ENCODE data around the gene ZNF382.

DNA sequence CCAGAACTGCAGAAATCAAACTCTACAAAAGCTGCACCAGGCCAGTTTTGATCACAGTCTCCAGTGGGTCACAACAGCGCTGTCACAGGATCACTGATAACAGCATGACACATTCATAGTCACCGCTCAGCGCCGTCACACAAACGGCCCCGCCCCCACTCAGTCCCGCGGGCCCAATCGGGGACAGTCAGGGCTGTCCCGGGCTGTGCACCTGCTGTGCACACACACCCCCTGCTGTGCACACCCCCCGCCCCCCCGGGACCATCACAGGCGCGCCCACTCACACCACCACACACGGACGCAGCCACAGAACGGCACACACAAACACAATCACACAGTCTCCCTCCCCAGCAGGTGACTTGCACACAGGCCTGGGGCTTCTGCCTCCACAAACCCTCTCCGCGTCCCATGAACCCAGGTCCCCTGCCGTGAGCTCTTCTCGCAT, 435 bp upstream of the ZNF382 start:
- TF ChIP-seq POLR2A (IDR thresholded peaks at IDR 0.05; ENCODE audit: low read length) (no peak), GATA1 (IDR thresholded peaks at IDR 0.05; ENCODE audit: low read depth, low read length) (no peak)
